Islet precursor cell (in vitro differentiated cells): Measurements from ENCODE around the gene DKK3.

Source experiments
- DNase-seq: peaks from one replicate; pipeline ENCODE4 v3.0.0-alpha.2; 2018

DKK3 gene

DNA sequence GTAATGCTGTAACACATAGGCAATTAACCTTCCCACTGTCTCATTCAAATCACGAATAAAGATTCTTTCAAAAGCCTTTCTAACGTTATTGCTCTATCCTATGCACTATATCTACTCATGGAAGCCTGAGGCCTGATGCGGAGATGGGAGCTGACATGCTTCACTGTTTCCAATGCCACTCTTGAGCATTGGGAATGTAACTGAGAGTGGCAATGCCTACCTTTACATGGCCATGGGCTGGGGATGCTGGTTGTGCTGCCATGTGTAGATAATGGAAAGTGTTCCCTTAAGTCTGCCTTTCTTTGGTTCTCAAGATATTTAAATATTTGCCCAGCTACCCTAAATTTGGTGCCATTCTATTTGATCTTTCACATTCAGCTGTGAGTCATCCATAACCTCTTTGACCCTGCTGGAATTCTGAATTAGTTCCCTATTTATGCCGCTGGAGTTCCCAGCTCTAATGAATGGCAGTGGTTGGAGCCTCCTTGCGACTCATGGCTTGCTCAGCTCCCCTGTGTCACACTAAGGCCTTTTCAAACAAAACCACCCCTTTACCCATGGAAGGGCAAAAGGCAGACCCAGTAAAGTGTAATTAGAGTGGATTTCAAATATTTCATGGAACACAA, 21.4 kb upstream of the DKK3 start:
- peak; percentile 77 for DNase-seq

- no peak for DNase-seq
Measured at GRCh38 chr11:12029119-12029518, 20.7 kb upstream of the DKK3 start.

DNA sequence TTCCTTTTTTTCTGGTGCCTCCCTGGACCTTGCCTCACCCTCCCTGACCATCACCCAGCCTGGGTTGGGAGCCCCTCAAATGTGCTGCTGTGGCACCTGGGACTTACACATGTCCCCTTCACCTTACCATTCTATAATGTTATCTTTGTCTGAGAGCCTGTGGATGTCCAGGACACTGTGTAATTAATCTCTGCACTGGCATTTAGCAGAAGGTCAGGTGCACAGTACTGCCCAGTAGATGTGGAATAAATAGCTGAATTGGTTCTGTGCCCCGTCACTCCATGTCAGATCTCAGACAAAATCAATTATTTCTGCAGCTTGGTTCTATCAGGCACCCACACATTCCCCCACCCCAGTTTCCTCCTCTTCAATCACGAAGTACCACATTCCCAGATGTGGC, 19.9 kb upstream of the DKK3 start:
- no peak for DNase-seq

- DNase-seq: no peak
Measured at GRCh38 chr11:12026331-12027211, 18.1 kb upstream of the DKK3 start.

- DNase-seq: no peak
Measured at GRCh38 chr11:12024254-12024926, 16.0 kb upstream of the DKK3 start.

- no peak for DNase-seq
Measured at GRCh38 chr11:12023015-12023414, 14.6 kb upstream of the DKK3 start.

DNA sequence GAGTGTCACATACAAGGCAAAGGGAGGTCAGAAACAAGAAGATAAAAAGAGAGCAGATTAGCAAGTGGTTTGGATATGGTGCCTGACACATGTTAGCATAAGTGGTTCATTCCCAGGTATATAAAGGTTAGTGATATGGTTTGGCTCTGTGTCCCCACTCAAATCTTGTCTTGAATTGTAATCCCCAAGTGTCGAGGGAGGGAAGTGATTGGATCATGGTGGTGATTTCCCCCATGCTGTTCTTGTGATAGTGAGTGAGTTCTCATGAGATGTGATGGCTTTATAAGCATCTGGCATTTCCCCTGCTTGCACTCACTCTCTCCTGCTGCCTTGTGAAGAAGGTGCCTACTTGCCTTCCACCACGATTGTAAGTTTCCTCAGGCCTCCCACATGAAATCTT, 12.1 kb upstream of the DKK3 start:
- no peak for DNase-seq

GRCh38 chr11:12019866-12020416, 11.5 kb upstream of the DKK3 start:
- peak; percentile 72 for DNase-seq

GRCh38 chr11:12019337-12019736, 10.9 kb upstream of the DKK3 start:
- DNase-seq: peak; percentile 91

GRCh38 chr11:12017865-12018453, 9.5 kb upstream of the DKK3 start:
- DNase-seq: no peak

GRCh38 chr11:12017243-12017678, 8.8 kb upstream of the DKK3 start:
- DNase-seq: no peak

GRCh38 chr11:12016246-12016645, 7.8 kb upstream of the DKK3 start:
- DNase-seq: no peak

GRCh38 chr11:12015486-12015885, 7.1 kb upstream of the DKK3 start:
- DNase-seq: no peak

- DNase-seq: no peak
Measured at GRCh38 chr11:12013781-12014180, 5.4 kb upstream of the DKK3 start.

GRCh38 chr11:12009617-12010321, 1.3 kb upstream of the DKK3 start:
- DNase-seq: no peak

DNA sequence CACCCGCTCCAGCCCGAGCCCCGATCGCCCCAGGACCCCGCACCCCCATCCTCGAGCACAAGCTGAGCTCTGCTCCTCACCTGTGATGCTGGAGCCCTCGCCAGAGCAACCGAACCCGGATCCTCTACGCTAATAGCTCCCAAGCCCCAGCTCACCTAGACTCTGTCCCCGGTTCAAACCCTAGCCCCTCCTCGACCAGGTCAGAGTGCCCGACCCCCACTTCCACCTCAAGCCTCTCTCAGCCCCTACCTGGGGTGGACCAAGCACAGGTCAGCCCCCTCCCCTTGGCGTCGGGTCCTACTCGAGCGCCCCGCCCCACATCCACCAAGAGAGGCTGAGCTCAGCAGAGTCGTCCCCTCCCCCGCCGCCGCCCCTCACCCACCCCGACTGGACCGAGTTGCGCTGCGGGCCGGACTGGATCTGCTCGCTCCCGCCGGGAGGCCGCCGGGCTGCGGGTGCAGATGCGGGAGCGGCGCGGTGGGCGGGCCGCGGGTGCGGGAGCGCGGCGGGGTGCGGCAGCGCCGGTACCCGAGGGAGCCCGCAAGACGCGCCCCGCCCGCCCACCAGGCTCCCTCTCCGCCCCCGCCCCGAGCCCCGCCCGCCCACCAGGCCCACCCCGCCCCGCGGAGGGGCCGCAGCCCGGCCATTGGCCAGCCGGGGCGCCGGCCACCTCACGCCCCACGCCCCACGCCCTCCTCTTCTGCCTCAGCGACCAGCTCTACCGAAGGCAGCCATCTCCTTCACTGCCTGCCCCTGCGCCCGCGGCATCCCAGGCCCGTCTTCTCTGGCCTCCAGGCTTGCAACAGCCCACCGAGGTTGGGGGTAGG, 577 bp upstream of the DKK3 start:
- peak; percentile 92 for DNase-seq

DNA sequence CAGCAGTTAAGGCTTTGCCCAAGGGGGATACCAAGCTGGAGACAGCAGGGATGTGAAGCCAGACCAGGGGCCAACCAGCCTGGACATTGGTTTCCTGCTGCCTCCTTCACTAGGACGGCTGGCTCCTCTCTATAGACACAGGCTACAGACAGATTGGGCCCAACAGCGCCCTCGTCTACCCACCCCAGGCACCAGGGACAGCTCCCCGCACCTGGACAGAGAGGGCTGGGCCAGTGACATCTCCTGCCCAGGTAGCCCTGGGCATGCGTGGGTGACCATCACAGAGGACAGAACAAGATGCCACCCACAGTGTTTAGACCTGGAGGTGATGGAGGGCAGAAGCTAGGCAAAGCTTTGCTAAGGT, 1.2 kb downstream of the DKK3 start:
- DNase-seq: peak; percentile 61

DNA sequence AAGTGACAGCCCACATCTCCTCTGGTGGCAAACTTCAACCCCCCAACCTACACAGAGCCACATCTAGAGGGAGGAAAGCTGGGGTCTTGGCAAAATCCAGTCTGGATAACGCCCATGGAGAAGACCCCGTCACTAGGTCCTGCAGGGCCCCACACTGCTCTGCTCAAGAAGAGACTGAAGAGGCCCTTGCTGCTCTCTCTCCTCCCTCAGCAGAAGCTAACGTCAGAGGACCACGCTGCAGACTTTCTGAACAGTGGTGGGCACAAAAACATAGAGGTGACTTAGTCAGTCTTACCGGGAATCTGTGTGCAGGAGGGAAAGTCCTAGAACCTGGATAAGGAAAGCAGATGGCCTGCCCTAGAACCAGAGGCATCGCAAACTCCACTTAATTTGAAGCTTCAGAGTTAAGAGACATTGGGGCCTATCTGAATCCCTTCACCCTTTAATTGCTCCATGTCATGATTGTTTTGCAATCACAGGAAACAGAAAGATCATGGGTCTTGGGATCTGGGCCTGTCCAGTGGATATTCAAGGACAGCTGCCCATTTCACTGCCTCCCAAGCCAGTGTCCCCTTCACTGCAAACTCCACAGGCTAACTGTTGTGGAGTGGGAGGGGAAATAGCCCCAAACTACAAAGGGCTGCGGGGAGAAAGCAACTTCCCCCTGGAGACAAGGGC, 1.7 kb downstream of the DKK3 start:
- no peak for DNase-seq

DNA sequence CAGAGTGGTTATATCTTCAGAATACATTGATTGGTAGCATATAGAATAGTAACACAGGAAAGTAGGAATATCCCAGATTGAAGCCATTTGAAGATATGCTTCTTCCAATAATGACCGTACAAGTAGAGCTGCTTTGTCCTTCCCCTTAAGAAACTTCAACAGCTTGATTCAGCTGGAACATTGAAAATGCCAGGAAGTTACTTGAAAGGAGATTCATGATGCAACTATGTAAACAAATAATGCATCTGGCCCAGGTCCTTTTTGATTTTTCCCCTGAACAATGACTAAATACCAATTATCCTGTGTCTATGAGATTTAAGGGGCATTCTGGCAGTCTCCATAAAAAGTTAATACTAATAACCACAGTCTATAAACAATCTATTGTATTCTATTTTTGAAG, 3.0 kb downstream of the DKK3 start:
- no peak for DNase-seq

GRCh38 chr11:12005061-12005460, 3.4 kb downstream of the DKK3 start:
- DNase-seq: no peak

DNA sequence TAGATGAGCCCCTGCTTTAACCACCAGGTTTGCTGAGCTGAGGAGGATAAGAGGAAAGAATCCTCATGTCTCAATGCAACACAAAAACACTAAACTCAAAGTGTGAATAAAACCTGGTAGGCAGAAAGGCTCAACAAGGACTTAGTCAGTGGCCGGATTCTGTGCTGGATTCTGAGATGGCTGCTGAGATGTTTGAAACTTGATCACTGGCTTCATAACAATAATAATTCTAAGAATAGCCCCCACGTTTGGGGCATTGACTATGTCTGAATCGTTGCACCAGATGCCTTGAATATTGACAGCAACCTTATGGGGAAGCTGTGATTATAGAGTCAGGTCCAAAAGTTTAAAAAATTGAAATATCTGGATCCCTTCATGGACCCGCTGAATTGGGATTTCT, 4.6 kb downstream of the DKK3 start:
- no peak for DNase-seq
